Activated CD4-positive, alpha-beta T cell treated with anti-CD3 and anti-CD28 coated beads for 4 hours (primary cell): Measurements from ENCODE around the gene SLAMF1.
"Not testable (repeated sequence)": the region's sequence is repeated elsewhere in the genome, so short reads cannot be mapped to it uniquely, and the experiment has no call there.

Experiments used
- DNase-seq, 2 donors: peaks; one replicate each; pipeline ENCODE4 v3.0.0-alpha.2; 2020

SLAMF1 gene

GRCh38 chr1:160588468-160588867, 58.4 kb downstream of the SLAMF1 start:
- no peak for DNase-seq

GRCh38 chr1:160584784-160585183, 62.1 kb downstream of the SLAMF1 start:
- DNase-seq, result no peak

GRCh38 chr1:160582976-160583375, 63.9 kb downstream of the SLAMF1 start:
- DNase-seq, result not testable (repeated sequence)

- DNase-seq, result no peak
Observed at GRCh38 chr1:160581961-160582360, 64.9 kb downstream of the SLAMF1 start.

GRCh38 chr1:160580221-160580812, 66.5 kb downstream of the SLAMF1 start:
- DNase-seq, result no peak

GRCh38 chr1:160579216-160579701, 67.6 kb downstream of the SLAMF1 start, which contains the start of gene CD84:
Gene CD84 (minus strand): TSS chr1:160579496. CDS start chr1:160579437, 59 bp downstream.
- DNase-seq, result no peak

GRCh38 chr1:160578525-160579191, 68.2 kb downstream of the SLAMF1 start:
- DNase-seq, result no peak

GRCh38 chr1:160578175-160578524, 68.7 kb downstream of the SLAMF1 start:
- no peak for DNase-seq

GRCh38 chr1:160577671-160578070, 69.2 kb downstream of the SLAMF1 start:
- DNase-seq, result no peak

- DNase-seq, result no peak
Observed at GRCh38 chr1:160576884-160577283, 70.0 kb downstream of the SLAMF1 start.

- peak; percentile 60 to 69 for DNase-seq
Observed at GRCh38 chr1:160576390-160576789, 70.5 kb downstream of the SLAMF1 start.

GRCh38 chr1:160575112-160575664, 71.7 kb downstream of the SLAMF1 start:
- peak in 1 of 2 donors; percentile 14 for DNase-seq

GRCh38 chr1:160570840-160571239, 76.0 kb downstream of the SLAMF1 start:
- no peak for DNase-seq

GRCh38 chr1:160569806-160570205, 77.0 kb downstream of the SLAMF1 start:
- DNase-seq, result no peak

GRCh38 chr1:160567858-160568682, 78.8 kb downstream of the SLAMF1 start:
- DNase-seq, result peak; percentile 73 to 76

- DNase-seq, result no peak
Observed at GRCh38 chr1:160567341-160567740, 79.5 kb downstream of the SLAMF1 start.

- DNase-seq, result no peak
Observed at GRCh38 chr1:160565564-160565963, 81.3 kb downstream of the SLAMF1 start.

- DNase-seq, result not testable (repeated sequence)
Observed at GRCh38 chr1:160563230-160563629, 83.6 kb downstream of the SLAMF1 start.

- not testable (repeated sequence) for DNase-seq
Observed at GRCh38 chr1:160562745-160563144, 84.1 kb downstream of the SLAMF1 start.

- DNase-seq, result no peak
Observed at GRCh38 chr1:160560806-160561205, 86.0 kb downstream of the SLAMF1 start.

- no peak for DNase-seq
Observed at GRCh38 chr1:160560045-160560705, 86.7 kb downstream of the SLAMF1 start.

- not testable (repeated sequence) for DNase-seq
Observed at GRCh38 chr1:160559437-160559836, 87.4 kb downstream of the SLAMF1 start.
